Tibial nerve (tissue), 4 donors: ENCODE results near the gene SREK1IP1.

Experiments
- CTCF ChIP-seq, 5 experiments: fragments of 200-600 bp in 3 of 5; fragments of 450-650 bp in 2 of 5; sonication (generic) in 3 of 5; IDR thresholded peaks; one replicate each; pipeline ENCODE4 v1.5.1; 2016 to 2019; ENCODE audit warnings: antibody characterized with exemption in 5 of 5, mild to moderate bottlenecking in 3 of 5, moderate library complexity in 2 of 5
- EP300 ChIP-seq, 2 donors: sonication (generic); formaldehyde crosslinking; IDR thresholded peaks; one replicate each; pipeline ENCODE4 v1.6.1; 2017; ENCODE audit warnings: antibody characterized with exemption in 2 of 2, mild to moderate bottlenecking in 1 of 2
- POLR2A ChIP-seq, 2 donors: fragments of 450-650 bp; IDR thresholded peaks; one replicate each; pipeline ENCODE4 v1.6.1; 2017; ENCODE audit warnings: antibody characterized with exemption in 2 of 2, mild to moderate bottlenecking in 2 of 2, moderate library complexity in 2 of 2

GRCh38 chr5:64742821-64743220, 25.7 kb downstream of the SREK1IP1 start:
- TF ChIP-seq CTCF (IDR thresholded peaks at IDR 0.05) (no peak), EP300 (IDR thresholded peaks at IDR 0.05) (no peak), POLR2A (IDR thresholded peaks at IDR 0.05) (no peak)
